ENCODE measurements around the gene GRIK3.

GRCh38 chr1:36844917-36845316 lies 189.4 kb downstream of the GRIK3 start:
- no peak for TF ChIP-seq CTCF (optimal IDR thresholded peaks at IDR 0.05 in 1 of 3, IDR thresholded peaks at IDR 0.05 in 1 of 3, conservative IDR thresholded peaks at IDR 0.05 in 1 of 3; ENCODE audit: extremely low read depth in 1 of 3, insufficient read depth in 2 of 3, low read length in 3 of 3)
- TF ChIP-seq EZH2 (IDR thresholded peaks at IDR 0.05; ENCODE audit: low read length), result no peak
